GM12873 (cell line): ENCODE results near the gene NREP.

Experiments used
- CTCF ChIP-seq: IDR thresholded peaks from 2 replicates; pipeline ENCODE4 v1.5.1; 2012; ENCODE audit warnings: low read depth, mild to moderate bottlenecking, moderate library complexity, low read length, control low read depth; ENCODE audit not compliant: insufficient read depth; ENCODE audit errors: missing control alignments

Gene NREP

GRCh38 chr5:111694133-111694532 is 62.9 kb downstream of the NREP start:
- TF ChIP-seq CTCF, result no peak

- no peak for TF ChIP-seq CTCF
Measured at GRCh38 chr5:111691914-111692313, 65.1 kb downstream of the NREP start.

GRCh38 chr5:111691508-111691907 is 65.5 kb downstream of the NREP start:
- TF ChIP-seq CTCF, result no peak

- no peak for TF ChIP-seq CTCF
Measured at GRCh38 chr5:111689357-111689935, 67.5 kb downstream of the NREP start.

- peak; percentile 37 for TF ChIP-seq CTCF
Measured at GRCh38 chr5:111685969-111686368, 71.0 kb downstream of the NREP start.

GRCh38 chr5:111682641-111683040 is 74.4 kb downstream of the NREP start:
- TF ChIP-seq CTCF, result no peak

GRCh38 chr5:111682121-111682520 is 74.9 kb downstream of the NREP start:
- TF ChIP-seq CTCF, result no peak
